ENCODE measurements around the gene KCTD17.

Gene KCTD17

DNA sequence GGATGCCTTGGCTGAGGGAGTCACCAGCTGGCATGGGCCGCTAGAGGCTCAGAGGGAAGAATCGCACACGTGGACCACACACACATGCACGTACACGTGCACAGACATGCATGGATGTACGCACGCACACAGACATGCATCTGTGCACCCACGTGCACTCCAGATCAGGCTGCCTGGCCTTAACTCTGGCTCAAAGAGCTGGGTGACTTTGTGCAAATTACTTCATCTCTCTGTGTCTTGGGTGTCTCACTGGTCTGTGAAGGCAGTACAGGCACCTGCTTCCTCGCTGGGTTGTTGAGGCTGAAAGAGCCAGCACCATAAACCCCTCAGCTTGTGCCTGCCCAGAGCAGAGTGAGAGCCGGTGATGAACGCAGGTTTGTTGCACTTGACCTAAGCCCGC is 29.3 kb downstream of the KCTD17 start:
- DNase-seq = no peak

DNA sequence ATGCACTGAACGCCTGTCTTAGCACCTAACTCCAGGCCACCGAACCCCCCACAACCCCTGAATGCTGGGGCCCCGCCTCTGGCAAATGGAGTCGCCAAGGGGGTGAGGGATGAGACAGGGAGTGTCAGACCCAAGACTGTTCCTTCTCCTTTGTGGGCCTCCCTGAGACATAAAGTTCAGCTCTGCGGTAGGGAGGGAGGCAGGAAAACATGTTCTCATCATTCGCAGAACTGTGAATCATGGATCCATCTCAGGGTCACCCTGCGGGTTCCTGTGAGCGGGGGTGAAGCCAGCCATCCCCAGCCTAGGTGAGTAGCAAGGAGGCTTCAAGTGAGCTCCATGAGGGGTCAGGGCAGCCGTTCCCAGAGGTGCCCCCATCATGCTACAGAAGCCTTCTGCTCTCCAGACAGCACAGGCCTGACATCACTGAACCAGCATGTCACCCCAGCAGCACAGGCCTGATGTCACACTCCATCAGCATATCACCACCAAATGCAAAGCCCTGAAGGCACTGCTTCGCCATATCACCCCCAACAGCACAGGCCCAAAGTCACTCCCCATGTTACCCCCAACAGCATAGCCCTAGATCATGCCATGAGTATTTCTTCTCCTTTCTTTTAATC is 30.8 kb downstream of the KCTD17 start:
- DNase-seq = no peak

DNA sequence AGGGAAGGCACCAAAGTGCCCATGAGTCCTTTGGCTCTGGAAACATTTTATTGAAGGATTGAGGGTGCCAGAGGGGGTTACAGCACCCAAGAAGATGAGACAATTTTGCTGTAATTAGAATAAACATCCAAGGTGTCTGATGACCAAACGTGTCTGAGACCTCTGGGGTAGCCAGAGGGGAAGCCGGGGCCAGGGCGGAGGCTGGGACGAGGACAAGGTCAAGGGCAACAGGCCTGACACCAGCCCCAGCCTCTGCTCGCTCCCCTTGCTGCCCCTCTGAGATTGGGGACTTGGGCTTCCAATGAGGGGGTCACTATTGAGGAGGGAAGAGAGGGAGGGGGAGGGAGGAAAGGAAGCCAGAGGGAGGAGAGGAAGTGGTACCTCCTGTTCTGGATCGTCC is 32.4 kb downstream of the KCTD17 start:
- DNase-seq = no peak

DNA sequence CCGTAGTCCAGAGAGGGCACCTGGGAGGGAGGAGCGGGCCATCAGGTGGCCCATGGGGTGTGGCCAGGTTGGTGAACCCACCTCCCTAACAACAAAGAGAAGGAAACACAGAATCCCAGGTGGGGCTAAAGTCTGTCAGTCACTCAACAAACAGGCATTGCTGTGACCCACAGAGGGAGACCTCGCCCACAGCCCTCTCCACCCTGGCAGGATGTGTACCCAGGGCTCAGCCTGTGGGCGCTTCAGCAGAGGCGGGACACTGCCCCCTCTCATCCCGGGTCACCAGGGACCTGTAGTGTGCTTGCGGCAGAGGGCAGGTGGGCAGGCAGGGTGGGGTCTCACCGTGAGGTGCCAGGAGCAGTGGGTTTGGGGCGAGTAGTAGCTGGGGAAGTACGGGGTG is 32.8 kb downstream of the KCTD17 start:
- DNase-seq = no peak

DNA sequence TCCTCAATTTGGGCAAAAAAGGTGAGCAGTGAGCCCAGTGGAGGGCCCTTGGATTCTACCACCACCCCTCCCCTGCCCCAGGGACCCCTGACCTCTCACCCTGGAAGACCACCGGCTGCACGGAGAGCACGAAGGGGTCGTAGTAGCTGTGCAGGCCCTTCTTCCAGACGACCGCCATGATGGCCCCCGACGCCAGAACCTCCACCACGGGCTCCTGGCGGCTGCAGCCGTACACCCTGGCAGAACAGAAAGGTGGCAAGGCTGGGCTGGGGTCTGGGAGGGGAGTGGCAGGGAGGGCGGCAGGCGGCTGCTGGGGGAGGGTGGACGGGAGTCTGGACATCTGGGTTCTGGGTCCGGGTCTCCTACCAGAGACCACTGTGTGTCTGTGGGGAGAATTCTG is 34.6 kb downstream of the KCTD17 start:
- no peak for DNase-seq

DNA sequence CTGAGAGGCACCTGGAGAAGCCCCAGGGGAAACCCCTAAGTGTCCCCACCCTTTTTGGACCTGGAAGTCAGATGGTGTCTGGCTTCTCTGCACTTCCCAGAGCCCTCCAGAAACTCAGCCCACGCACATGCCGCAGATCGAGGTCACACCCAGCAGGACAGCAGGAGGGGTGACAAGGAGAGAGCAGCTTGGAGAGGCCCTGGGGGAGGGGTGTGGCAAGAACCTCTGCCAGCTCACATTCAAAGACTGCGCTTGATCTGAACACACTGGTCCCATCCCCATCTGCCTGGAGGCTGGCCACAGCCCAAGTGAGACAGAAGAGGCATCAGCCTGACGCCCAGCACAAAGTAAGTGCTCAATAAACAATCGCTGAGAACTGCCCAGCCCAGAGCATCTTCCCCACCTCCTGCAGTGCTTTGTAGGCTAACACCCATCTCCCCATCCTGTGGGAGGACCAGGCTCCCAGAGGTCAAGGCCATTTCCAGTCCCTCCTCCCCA is 36.6 kb downstream of the KCTD17 start:
- no peak for DNase-seq

DNA sequence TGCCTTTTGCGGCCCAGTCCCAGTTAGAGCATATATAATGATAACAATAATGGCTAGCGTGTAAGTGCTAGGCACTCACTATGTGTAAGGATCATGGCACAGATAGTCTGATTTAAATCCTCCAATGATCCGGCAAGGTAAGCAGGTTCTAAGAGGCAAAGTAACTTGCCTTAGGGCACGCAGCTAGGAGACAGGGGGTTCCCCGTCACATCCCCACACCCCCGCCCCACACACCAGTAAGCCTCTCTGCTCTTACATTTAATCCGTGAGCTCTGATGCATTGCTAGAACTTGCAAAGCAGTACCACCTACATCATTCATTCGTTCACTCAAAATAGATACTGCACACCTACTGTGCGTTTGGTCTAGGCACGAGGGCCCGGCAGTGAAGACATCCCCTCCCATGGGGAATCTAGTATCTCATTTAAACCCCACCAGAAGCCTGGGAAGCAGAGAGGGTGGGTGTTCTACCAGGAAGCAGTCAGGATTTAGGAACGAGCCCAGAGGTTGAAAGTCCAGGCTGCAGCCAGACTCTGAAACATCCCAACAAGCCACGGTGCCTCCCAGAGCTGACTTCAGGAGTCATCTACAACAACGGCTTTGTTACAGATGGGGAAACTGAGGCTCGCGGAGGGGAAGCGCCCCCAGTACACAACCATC is 37.3 kb downstream of the KCTD17 start:
- no peak for DNase-seq

DNA sequence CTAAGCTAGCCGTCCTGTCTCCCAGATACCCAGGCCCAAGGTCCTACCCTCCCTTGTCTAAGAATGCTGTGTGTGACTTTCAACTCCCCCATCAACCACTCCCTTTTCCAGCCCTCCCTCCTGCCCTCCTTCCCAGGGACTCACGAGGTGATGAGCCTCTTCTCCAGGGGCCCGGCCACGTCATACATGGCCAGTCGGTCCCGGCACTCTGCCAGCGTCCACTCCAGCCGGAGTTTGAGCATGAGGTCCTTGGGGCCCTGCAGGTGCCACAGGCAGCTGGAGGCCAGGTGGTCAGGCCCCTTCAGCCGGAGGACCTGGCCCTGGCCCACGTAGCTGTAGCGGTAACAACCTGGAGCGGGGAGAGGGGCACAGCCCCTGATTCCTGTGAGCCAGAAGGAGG is 37.9 kb downstream of the KCTD17 start:
- DNase-seq = no peak

DNA sequence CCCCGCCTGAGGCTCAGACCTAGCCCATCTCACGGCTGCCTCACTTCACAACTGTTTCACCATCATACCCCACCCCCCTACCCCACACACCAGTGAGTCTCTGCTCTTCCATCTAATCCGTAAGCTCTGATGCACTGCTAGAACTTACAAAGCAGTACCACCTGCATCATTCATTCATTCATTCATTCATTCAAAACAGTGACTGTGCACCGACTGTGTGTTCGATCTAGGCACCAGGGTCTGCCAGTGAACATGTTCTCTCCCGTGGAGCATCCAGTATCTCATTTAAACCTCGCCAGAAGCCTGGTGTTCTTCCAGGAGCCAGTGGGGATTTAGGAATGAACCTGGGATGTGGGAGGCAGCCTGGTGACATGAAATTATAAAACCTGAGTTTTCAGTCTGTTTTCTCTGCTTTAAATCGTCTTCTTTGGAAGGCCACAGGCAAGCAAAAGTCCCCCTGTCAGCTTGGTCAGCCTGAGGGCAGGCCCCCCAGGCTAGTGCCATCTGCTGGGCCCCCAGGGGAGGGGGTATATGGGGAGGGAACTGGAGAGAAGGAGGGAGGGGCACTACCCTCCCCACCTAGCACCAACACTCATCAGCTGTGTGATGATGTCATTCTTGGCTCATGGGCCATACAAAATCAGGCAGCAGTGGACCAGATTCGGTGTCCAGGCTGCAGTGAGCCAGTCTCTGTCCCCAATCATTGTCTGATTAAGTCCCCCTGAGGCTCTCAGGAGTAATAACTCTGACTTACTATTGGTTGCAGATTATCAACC is 39.6 kb downstream of the KCTD17 start:
- DNase-seq = no peak

DNA sequence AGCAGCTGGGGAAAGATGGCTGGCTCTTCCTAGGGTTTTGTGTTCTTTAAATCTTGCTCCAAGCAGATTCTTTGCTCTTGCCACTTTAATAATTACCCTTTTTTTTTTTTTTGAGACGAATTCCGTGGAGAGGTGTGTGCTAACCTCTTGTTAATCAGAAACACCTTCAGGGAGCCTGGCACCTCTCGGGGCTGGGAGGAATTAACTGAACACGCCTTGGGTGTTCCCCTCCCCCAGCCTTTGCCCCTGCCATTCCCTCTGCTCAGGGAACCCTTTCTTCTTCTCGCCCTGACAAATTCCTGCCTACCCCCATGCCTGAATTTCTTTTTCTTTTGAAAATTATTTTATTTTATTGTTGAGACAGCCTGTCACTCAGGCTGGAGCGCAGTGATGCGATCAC is 40.5 kb downstream of the KCTD17 start:
- no peak for DNase-seq

DNA sequence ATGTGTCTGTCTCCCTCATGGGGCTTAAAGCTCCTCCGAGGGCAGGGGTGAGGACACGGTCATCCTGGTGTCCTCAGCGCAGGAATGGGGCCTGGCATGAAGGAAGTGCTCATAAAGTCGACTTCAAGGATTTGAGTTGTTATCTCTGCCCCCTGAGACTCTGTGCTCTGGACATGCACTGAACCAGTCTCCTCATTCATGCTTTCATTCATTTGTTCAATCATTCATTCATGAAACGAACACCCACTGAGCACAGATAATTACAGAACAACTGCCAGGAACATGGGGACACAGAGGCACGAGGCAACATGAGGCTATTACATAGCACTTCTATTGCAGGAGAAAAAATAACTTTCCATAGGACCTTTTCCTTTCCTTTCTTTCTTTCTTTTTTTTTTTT is 41.5 kb downstream of the KCTD17 start:
- DNase-seq = no peak

DNA sequence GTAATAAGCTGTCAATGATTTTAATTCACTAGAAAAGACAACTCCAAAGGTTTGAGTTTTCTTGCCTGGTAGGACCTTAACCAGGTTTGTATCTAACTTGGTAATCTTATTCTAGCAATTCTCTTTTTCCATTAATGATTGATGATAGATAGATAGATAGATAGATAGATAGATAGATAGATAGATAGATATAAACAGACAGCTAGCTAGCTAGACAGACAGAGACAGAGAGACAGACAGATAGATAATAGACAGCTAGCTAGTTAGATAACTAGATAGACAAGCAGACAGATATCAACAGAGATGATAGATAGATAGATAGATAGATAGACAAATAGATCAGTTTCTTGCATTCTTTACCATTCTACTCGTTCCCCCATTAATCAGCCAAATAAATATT is 42.7 kb downstream of the KCTD17 start:
- DNase-seq = no peak

DNA sequence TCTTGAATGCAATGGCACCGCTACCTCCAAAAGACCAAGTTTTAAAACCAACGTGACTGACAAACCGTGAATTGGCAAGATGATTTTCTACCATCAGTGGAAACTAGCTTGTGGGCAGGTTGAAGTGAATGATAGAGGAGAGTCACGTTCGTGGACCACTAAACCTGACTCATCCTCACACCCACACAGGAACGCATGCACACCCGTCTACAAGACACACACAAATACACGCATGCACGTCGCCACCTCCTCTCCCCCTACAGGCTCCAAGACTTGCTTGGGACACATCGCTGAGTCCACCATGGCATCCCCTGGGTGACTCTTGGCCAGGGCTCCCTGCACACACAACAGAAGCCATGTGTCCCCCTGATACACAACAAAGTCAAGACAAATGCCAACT is 43.6 kb downstream of the KCTD17 start:
- DNase-seq = no peak

DNA sequence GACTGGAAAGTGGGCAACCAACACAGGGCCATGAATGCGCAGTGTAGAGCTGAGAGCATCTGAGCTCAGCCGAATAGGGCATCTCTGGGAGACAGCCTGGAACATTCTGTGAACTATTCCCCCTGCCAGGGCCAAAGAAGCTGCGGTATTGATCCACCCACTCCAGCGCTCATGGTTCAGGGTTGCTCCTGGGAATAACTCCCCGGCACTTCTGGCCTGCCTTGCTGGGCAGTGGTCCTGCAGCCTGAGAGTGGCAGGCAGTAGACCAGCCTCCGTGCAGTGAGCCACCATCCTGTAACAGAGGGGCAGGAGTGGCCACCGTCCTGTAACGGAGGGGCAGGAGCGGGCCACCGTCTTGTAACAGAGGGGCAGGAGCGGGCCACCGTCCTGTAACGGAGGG is 45.8 kb downstream of the KCTD17 start:
- no peak for DNase-seq

DNA sequence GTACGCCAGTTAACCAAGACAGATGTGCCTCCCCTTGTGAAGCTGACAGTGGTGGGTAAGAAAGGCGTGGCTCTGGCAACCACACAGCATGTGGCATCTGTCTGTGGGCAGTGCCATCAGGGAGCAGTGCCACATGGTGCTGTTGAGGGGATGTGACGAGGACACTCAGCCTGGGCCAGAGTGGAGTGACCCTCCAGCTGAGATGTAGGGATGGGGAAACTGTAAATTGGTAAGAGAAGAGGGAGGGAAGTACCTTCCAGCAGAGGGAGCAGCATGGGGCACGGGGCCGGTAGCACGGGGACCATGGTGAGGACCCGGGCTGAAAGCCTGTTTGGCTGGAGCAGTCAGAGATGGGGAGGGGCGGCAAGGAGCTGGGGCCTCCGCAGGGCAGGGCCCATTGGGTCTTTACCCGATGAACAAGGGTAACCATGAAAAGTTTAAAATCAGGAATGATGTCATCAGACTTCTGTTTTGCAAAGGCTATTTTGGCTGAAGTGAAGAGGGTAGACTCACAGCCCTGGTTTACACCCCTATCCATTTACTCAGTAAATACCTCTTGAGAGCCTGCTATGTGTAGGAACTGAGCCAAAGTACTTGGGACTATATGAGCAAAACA is 47.5 kb downstream of the KCTD17 start:
- no peak for DNase-seq

DNA sequence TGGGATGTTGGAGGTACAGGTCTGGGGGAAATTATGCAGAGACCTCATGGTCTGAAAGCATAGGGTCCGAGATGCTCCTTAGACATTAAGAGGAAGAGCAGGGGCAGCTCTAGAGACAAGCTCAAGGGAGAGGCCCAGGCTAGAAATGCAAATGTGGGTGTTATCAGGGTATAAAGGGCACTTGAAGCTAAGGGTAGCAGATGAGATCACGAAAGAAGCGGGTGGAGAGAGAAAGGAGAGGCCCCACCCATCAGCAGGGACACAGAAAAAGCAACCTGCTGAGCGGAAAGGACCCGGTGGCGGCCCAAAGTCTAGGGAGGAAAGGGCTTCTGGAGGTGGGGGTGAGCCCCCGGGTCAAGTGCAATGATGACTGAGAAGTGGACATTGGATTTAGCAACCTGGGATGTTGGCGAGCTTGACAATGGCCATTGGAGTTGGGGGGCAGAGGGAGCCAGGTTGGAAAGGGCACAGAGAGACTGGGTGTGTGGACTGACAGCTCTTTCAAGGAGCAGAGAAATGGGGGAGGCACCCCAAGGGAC is 49.1 kb downstream of the KCTD17 start:
- DNase-seq = no peak

DNA sequence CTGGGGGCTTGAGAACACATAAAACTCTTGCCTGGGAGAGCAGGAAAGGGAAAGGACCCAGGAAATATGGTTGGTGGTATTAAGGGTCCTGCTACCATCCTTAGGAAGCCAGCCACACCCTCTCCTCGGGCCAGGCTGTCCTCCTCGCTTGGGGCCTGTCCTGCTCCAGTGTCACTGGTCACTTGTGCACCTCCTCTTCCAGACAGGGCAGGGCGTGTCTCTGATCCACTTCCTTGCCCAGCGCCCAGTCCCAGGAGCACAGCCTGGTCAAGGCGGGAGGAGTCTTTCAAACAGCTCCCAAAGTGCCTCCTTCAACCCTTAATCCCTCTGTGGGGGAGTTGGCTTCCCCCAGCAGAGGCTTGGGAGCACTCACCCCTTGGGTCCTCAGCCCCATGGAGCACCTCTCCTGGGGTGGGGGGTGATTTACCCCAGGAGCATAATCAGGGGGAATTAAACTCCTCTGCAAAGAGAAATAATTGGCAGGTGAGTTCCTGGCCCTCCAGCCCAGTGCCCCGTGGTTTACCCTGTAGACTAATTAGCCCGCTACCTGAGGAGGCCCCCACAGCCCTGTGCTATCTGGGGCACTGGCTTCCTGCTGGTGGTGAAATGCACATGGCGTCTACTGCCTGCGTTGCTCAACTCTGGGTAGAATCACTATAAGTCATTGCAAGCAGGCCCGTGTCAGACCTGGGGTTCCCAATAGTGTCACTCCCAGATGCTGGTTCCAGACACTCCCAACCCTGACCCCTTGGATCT is 49.9 kb downstream of the KCTD17 start:
- DNase-seq = no peak

DNA sequence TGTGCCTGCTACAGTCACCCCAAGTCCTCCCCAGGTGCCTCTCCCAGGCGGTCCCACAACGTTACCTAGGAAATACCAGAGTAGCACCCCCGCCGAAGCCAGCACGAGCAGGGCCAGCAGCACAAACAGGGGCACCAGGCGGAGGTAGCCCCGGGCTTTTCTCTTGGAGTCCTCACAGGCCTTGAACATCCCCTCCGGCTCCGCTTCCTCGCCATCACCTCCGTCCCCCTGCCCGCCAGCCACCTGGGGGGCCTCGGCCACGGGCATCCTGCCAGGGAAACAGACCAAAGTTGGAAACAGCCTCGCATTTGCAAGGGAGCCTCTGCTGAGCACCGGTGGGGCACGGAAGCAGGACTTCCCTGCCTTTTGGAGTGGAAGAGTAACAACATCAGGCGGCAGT is 51.6 kb downstream of the KCTD17 start:
- DNase-seq = no peak

DNA sequence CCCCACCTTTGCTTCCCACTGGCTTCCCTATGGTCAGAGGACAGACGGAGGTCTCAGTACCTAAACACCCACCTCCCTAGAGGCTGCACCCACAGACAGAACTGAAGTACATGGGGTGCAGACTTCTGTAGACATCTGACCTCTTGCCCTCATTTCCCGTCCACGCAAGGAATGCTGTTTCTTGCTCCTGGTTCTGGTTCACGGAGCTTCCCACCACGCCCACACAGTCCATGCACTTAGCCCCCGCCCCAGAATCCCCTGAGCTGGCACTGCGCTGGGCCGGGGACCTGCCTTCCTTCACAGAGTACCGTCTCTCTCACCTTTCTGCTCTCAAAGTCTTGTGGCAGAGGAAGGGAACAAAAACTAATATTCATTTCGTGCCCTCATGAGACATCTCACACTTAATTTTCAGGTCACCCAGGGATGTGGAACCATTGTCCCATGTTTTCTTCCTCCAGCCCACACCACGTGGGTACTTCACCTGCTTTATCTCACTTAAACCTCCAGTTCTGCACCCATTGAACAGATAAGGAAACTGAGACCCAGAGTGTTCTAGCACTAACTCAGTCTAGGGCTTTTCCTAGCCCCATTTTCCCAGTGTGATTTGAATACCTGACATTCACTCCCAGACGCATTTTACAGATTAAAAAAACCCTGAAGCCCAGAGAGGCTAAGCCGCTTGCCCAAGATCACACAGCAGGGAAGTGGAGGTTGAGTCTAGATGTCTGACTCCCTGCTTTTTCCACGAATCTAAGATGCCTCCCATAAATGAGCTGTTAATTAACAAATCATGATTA is 52.3 kb downstream of the KCTD17 start:
- no peak for DNase-seq

DNA sequence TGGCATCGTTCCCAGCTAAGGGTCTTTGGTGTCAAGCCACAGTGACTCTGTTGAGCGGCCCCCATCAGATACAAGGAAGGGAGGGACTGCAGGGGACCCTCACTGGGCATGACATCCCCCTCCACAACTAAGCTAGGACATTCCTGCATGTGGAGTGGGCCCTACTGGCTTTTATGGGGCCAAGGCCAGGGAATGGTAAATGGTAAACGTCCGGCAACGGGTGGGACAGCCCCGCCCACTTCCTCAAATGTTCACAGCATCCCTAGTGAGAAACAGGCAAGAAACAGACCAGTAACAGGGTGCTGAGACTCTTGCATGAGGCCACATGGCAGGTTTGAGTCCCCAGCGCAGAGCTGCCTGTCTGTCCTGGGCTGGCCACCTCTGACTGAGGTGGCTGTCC is 53.6 kb downstream of the KCTD17 start:
- DNase-seq = no peak

DNA sequence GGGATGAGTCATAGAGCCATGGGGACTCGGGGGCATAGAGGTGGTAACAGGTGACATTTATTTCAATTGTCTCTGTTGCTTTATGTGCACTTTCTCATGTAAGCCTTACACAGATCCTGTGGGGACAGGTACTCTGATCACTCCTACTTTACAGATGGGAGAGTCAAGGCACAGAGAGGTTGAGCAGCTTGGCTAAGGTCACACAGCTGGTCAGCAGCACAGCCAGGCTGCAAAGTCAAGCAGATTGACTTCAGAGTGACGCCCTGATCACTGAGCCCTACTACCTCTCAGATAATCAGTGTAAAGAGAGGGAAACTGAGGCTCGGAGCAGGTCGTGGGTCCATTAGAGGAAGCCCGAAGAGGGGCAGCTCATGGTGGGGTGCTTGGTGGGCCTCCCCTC is 54.4 kb downstream of the KCTD17 start:
- DNase-seq = no peak
